T-helper 17 cell (primary cell): ENCODE data around the gene SLC6A18. TPM values are rescaled to one million over a fixed set of nuclear protein-coding genes. Genes with fewer than 3 reads are reported as not detected.
"Not testable (repeated sequence)": the region's sequence is repeated elsewhere in the genome, so short reads cannot be mapped to it uniquely, and the experiment has no call there.

Experiments
- ATAC-seq: fragments of 150-1000 bp; cut with Tn5 transposase; 2 replicates; pipeline ENCODE4 v1.10.0; 2021; ENCODE audit warnings: mild to moderate bottlenecking, moderate library complexity
- DNase-seq, 3 donors: peaks; one replicate each; pipeline versions ENCODE4 v3.0.0 to v3.0.0-alpha.2; 2020 to 2021
- H3K9me3 ChIP-seq: one replicate; pipeline ENCODE4 v1.7.0; 2013; ENCODE audit warnings: low read length, mild to moderate bottlenecking; ENCODE audit not compliant: control insufficient read depth, poor library complexity, severe bottlenecking
- H3K27ac Mint-ChIP-seq: one replicate; pipeline ENCODE4 v1.8.0; 2022; ENCODE audit warnings: mild to moderate bottlenecking, moderate library complexity, mixed read lengths
- H3K27me3 Mint-ChIP-seq: one replicate; pipeline ENCODE4 v1.8.0; 2022; ENCODE audit warnings: mixed read lengths
- H3K36me3 Mint-ChIP-seq: one replicate; pipeline ENCODE4 v1.8.0; 2022; ENCODE audit warnings: low read depth, mixed read lengths
- H3K4me1 Mint-ChIP-seq: one replicate; pipeline ENCODE4 v1.8.0; 2022; ENCODE audit warnings: mild to moderate bottlenecking, mixed read lengths
- H3K4me3 Mint-ChIP-seq: one replicate; pipeline ENCODE4 v1.8.0; 2022; ENCODE audit warnings: mild to moderate bottlenecking, moderate library complexity, mixed read lengths
- total RNA-seq, 4 donors: library from RNA in 2 of 4; stranded (reverse) in 2 of 4; gene quantifications; one replicate each; pipeline ENCODE4 v1.2.3 and lab custom pipeline; 2022 to 2026

Gene SLC6A18
- total RNA-seq, 2 donors from 2014 or later, result not detected

DNA sequence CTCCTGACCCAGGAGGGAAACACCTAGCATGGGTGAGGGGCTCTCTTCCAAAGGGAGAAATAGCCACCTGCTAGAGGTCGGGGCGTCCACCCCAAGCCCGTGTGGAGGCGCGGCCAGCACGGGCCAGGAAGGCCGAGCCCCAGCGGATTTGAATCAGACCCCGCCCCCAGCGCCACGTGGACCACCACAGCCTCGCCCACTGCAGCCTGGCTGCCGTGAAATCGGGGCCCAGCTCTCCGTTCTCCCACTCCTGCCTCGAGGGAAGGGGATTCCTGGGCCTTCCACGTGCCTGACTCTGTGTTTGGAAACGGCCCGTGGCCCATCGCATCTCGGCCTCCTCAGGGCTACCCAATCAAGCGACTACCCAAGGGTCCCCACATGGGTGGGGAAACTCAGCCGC, 31.6 kb downstream of the SLC6A18 start:
- Mint-ChIP-seq H3K4me1 (peaks cover 19% of the 10 kb centered on the region), H3K36me3 (no peaks in the 10 kb centered on the region), H3K4me3 (no peak overlapping the region), H3K27ac (no peak overlapping the region), H3K27me3 (no peaks in the 10 kb centered on the region)
- DNase-seq (no peak), ATAC-seq (no peak)
- no peaks in the 10 kb centered on the region for H3K9me3 ChIP-seq

- Mint-ChIP-seq H3K27ac (no peak overlapping the region), H3K4me1 (peaks cover 17% of the 10 kb centered on the region), H3K36me3 (no peaks in the 10 kb centered on the region), H3K4me3 (no peak overlapping the region), H3K27me3 (no peaks in the 10 kb centered on the region)
- no peak for DNase-seq
- H3K9me3 ChIP-seq, result no peaks in the 10 kb centered on the region
- no peak for ATAC-seq
Observed at GRCh38 chr5:1257363-1257762, 32.2 kb downstream of the SLC6A18 start.

DNA sequence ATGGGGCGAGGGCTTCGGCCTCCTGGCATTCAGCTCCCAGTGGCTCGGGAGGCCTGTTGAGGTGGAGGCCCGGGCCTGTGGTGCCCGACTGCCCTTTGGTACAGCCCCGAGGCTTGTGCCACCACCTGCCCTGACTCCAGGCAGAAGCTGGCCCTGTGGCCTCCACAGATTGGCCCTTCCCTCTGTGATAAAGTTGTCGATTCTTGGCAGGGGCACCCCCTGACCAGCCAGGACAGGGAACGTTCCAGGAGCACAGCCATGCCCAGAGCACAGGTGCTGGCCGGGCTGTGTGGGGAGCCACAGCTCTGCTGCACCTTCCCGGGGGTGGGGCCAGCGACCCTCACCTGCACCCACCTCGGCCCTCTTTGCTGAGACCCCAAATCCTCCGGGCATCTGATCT, 32.7 kb downstream of the SLC6A18 start:
- H3K36me3 Mint-ChIP-seq, result no peaks in the 10 kb centered on the region

GRCh38 chr5:1259806-1260480, 34.8 kb downstream of the SLC6A18 start:
- Mint-ChIP-seq H3K4me1 (peaks cover 16% of the 10 kb centered on the region), H3K27ac (no peak overlapping the region), H3K36me3 (no peaks in the 10 kb centered on the region), H3K4me3 (no peak overlapping the region), H3K27me3 (no peaks in the 10 kb centered on the region)
- ATAC-seq (no peak), DNase-seq (no peak)
- H3K9me3 ChIP-seq, result no peaks in the 10 kb centered on the region

More for the DNA sequence above, 32.7 kb downstream of the SLC6A18 start:
- DNase-seq, result no peak
- Mint-ChIP-seq H3K4me1 (peaks cover 20% of the 10 kb centered on the region), H3K4me3 (no peak overlapping the region), H3K27me3 (no peaks in the 10 kb centered on the region), H3K27ac (no peak overlapping the region)
- ATAC-seq, result no peak
- no peaks in the 10 kb centered on the region for H3K9me3 ChIP-seq

GRCh38 chr5:1261643-1262042, 36.5 kb downstream of the SLC6A18 start:
- ATAC-seq, result no peak
- H3K9me3 ChIP-seq, result no peaks in the 10 kb centered on the region

GRCh38 chr5:1262381-1262780, 37.2 kb downstream of the SLC6A18 start:
- Mint-ChIP-seq H3K4me1 (peaks cover 3% of the 10 kb centered on the region), H3K4me3 (no peak overlapping the region), H3K36me3 (no peaks in the 10 kb centered on the region), H3K27ac (peak overlapping the region; percentile 43), H3K27me3 (no peaks in the 10 kb centered on the region)
- H3K9me3 ChIP-seq, result no peaks in the 10 kb centered on the region
- ATAC-seq, result no peak
- DNase-seq, result no peak

More at GRCh38 chr5:1261643-1262042, 36.5 kb downstream of the SLC6A18 start:
- Mint-ChIP-seq H3K27ac (peak overlapping the region; percentile 43), H3K4me3 (no peak overlapping the region), H3K36me3 (no peaks in the 10 kb centered on the region), H3K4me1 (peaks cover 5% of the 10 kb centered on the region), H3K27me3 (no peaks in the 10 kb centered on the region)
- no peak for DNase-seq

DNA sequence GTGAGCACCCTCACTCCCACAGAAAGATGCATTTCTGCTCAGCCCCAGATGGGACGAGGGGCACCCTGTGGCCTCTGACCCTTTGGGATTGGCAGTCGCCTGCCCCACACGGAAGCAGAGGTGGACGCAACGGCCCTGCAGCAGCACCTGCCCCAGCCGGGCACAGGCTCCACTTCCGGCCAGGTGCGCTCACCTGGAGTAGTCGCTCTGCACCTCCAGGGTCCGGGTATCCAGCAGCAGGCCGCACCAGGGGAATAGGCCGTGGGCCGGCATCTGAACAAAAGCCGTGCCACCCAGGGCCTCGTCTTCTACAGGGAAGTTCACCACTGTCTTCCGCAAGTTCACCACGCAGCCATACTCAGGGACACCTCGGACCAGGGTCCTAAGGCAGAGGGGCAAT, 39.0 kb downstream of the SLC6A18 start:
- Mint-ChIP-seq H3K27me3 (no peaks in the 10 kb centered on the region), H3K36me3 (no peaks in the 10 kb centered on the region), H3K4me3 (no peak overlapping the region), H3K4me1 (peaks cover 13% of the 10 kb centered on the region), H3K27ac (no peak overlapping the region)
- ATAC-seq, result no peak
- no peak for DNase-seq
- no peaks in the 10 kb centered on the region for H3K9me3 ChIP-seq

- ATAC-seq, result no peak
- DNase-seq, result no peak
- H3K9me3 ChIP-seq, result no peaks in the 10 kb centered on the region
- no peaks in the 10 kb centered on the region for H3K36me3 Mint-ChIP-seq
- no peak overlapping the region for H3K4me3 Mint-ChIP-seq
- H3K27ac Mint-ChIP-seq, result no peak overlapping the region
- no peaks in the 10 kb centered on the region for H3K27me3 Mint-ChIP-seq
- H3K4me1 Mint-ChIP-seq, result peaks cover 16% of the 10 kb centered on the region
Observed at GRCh38 chr5:1265026-1265425, 39.8 kb downstream of the SLC6A18 start.

DNA sequence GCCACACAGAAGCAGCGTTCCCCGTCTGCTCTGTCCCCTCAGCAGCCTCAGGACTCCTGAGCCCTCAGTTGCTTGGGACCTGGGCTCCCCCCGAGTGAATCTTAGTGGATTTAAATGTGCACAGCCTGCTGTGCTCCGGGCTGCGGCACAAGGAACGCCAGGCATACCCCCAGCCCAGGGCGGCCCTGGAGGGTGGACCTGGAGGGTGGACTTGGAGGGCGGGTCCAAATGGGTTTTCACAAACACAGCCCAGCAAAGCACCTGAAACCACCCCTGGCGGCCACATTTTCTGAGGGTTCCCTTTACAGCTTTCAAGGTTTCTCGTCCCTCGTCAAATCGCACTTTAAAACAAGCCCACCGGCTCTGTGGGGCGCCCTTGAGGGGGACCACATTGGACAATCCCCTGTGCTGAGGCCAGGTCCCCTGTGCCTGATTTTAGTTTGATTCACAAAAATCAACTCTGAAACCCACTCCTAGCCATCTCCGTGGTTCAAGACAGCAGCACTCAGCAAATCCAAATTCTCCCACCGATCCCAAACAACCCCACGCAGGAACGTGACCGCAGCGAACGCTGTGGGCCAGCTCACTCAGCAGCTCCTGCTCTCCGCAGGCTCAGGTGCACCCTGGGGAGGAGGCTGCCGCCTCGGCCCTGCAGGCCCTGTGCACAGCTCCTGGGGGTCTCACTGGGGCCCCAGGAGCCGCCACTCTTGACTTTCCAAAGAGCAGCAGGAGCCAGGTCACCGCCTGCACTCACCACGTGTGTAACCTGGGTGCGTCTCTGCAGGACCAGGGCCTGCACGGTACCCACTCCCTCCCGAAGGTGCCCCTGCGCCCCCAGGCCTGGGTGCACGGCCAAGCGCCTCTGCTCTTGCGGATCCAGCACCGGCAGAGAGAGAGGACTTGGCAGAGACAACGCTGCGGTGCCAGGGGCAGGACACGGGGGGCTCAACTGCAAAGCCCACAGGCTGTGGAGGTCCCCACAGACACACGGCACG, 40.6 kb downstream of the SLC6A18 start:
- Mint-ChIP-seq H3K4me3 (no peak overlapping the region), H3K27ac (no peak overlapping the region), H3K4me1 (peaks cover 16% of the 10 kb centered on the region), H3K27me3 (no peaks in the 10 kb centered on the region), H3K36me3 (no peaks in the 10 kb centered on the region)
- DNase-seq (no peak), ATAC-seq (no peak)
- H3K9me3 ChIP-seq, result no peaks in the 10 kb centered on the region

DNA sequence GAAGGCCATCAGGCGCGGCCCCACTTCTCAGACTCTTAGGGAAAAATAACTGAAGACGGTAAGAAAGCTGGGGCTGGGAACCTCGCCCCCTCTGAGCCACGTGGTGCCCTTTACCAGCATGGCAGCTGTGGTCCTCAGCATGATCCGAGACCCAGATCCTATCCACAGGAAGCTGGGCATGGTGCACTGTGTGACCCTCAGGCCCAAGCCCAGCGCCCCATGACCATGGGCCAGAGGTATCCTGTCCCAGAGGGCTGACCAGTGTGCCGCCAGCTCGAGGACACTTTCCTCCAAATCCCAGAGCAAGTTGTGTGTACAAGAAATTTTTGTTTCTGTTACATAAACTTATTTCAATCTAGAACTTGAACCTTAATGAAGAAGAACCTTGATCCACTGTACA, 41.6 kb downstream of the SLC6A18 start:
- DNase-seq, result no peak
- ATAC-seq, result no peak
- Mint-ChIP-seq H3K27ac (no peak overlapping the region), H3K27me3 (no peaks in the 10 kb centered on the region), H3K36me3 (no peaks in the 10 kb centered on the region), H3K4me3 (no peak overlapping the region), H3K4me1 (peaks cover 16% of the 10 kb centered on the region)
- H3K9me3 ChIP-seq, result no peaks in the 10 kb centered on the region

DNA sequence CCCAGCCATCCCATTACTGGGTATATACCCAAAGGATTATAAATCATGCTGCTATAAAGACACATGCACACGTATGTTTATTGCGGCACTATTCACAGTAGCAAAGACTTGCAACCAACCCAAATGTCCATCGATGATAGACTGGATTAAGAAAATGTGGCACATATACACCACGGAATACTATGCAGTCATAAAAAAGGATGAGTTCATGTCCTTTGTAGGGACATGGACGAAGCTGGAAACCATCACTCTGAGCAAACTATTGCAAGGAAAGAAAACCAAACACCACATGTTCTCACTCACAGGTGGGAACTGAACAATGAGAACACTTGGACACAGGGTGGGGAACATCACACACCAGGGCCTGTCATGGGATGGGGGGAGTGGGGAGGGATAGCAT, 42.3 kb downstream of the SLC6A18 start:
- H3K36me3 Mint-ChIP-seq, H3K27me3 Mint-ChIP-seq, H3K9me3 ChIP-seq, ATAC-seq, H3K27ac Mint-ChIP-seq, H3K4me3 Mint-ChIP-seq, DNase-seq: not testable (repeated sequence)
- H3K4me1 Mint-ChIP-seq, result peaks cover 16% of the 10 kb centered on the region

DNA sequence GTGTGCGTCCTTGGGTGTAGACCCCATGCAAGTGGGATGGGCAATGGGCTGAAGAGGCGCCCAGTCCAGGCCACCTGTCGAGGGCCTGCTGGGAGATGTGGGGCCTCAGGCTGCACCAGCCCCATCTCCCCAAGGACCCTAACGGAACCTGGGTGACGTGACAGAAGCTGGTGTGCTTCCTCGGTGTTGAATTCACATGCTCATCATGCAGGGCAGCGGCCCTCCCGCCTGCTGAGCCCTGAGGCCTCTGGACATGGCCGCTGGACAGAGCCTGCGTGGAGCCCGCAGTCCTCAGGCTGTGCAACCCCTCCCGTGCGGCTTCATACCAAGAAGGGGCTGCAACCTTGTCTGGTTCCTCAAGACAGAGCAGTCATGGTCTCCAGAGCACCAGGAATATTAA, 42.9 kb downstream of the SLC6A18 start:
- no peaks in the 10 kb centered on the region for H3K9me3 ChIP-seq
- Mint-ChIP-seq H3K4me3 (no peak overlapping the region), H3K4me1 (peaks cover 13% of the 10 kb centered on the region), H3K36me3 (no peaks in the 10 kb centered on the region), H3K27me3 (no peaks in the 10 kb centered on the region), H3K27ac (no peak overlapping the region)
- DNase-seq (no peak), ATAC-seq (no peak)

GRCh38 chr5:1268666-1269065, 43.5 kb downstream of the SLC6A18 start:
- Mint-ChIP-seq H3K27me3 (no peaks in the 10 kb centered on the region), H3K4me3 (no peak overlapping the region), H3K36me3 (no peaks in the 10 kb centered on the region), H3K27ac (peak overlapping the region; percentile 54), H3K4me1 (peaks cover 13% of the 10 kb centered on the region)
- ATAC-seq (peak; percentile 88), DNase-seq (no peak)
- no peaks in the 10 kb centered on the region for H3K9me3 ChIP-seq
